Neural cell (in vitro differentiated cells): Measurements from ENCODE around the gene KDM4D. TPM values are rescaled to one million over a fixed set of nuclear protein-coding genes. Genes with fewer than 3 reads are reported as not detected.

Source experiments
- H2AFZ ChIP-seq: fragments of 200-600, 300-800 bp; sonication (generic), shearing (Covaris generic); 2 replicates; pipeline ENCODE4 v1.6.0; 2014; ENCODE audit warnings: low read depth, mild to moderate bottlenecking, antibody characterized with exemption, low read length, moderate library complexity
- H3F3A ChIP-seq: fragments of 200-600 bp; shearing (Covaris generic); 2 replicates; pipeline ENCODE4 v1.6.1; 2016; ENCODE audit warnings: mild to moderate bottlenecking, moderate library complexity, mixed read lengths, antibody characterized with exemption, low read length; ENCODE audit not compliant: insufficient read depth, poor library complexity, severe bottlenecking
- H3K27ac ChIP-seq: fragments of 200-600, 300-800 bp; sonication (generic), shearing (Covaris generic); 2 replicates; pipeline ENCODE4 v1.5.1; 2014; ENCODE audit warnings: mild to moderate bottlenecking, low read length, moderate library complexity
- H3K27me3 ChIP-seq: fragments of 300-800, 200-600 bp; sonication (generic), shearing (Covaris generic); 2 replicates; pipeline ENCODE4 v1.6.0; 2014; ENCODE audit warnings: mild to moderate bottlenecking, low read depth, low read length, moderate library complexity; ENCODE audit not compliant: insufficient read depth
- H3K36me3 ChIP-seq: fragments of 300-800, 200-600 bp; sonication (generic), shearing (Covaris generic); 2 replicates; pipeline ENCODE4 v1.5.1; 2014; ENCODE audit warnings: mild to moderate bottlenecking, antibody characterized with exemption, low read length, moderate library complexity; ENCODE audit not compliant: insufficient read depth
- H3K4me2 ChIP-seq: fragments of 300-800, 200-600 bp; sonication (generic), shearing (Covaris generic); 2 replicates; pipeline ENCODE4 v1.6.0; 2014; ENCODE audit warnings: mild to moderate bottlenecking, low read length
- H3K4me3 ChIP-seq: fragments of 300-800, 200-600 bp; sonication (generic), shearing (Covaris generic); 2 replicates; pipeline ENCODE4 v1.5.1; 2014; ENCODE audit warnings: mild to moderate bottlenecking, low read length, moderate library complexity
- H3K79me2 ChIP-seq: fragments of 200-600 bp; shearing (Covaris generic); replicated peaks from 2 replicates; pipeline ENCODE4 v1.6.0; 2014; ENCODE audit warnings: mild to moderate bottlenecking, low read length, moderate library complexity; ENCODE audit not compliant: insufficient read depth
- H3K9ac ChIP-seq: fragments of 300-800, 200-600 bp; sonication (generic), shearing (Covaris generic); 2 replicates; pipeline ENCODE4 v1.6.1; 2016; ENCODE audit warnings: mild to moderate bottlenecking, low read length, mixed read lengths
- H3K9me2 ChIP-seq: fragments of 200-600 bp; shearing (Covaris generic); 2 replicates; pipeline ENCODE4 v1.6.1; 2016; ENCODE audit warnings: mild to moderate bottlenecking, low read length, mixed read lengths; ENCODE audit not compliant: insufficient read depth
- H3K9me3 ChIP-seq: fragments of 200-600, 300-800 bp; sonication (generic), shearing (Covaris generic); 2 replicates; pipeline ENCODE4 v1.6.1; 2016; ENCODE audit warnings: mild to moderate bottlenecking, mixed run types, low read length, moderate library complexity, mixed read lengths
- H4K20me1 ChIP-seq: fragments of 200-600 bp; shearing (Covaris generic); 2 replicates; pipeline ENCODE4 v1.6.1; 2016; ENCODE audit warnings: mild to moderate bottlenecking, mixed run types; ENCODE audit not compliant: insufficient read depth
- EP300 ChIP-seq: fragments of 450-650 bp; conservative IDR thresholded peaks from 2 replicates; pipeline ENCODE4 v1.6.1; 2014; ENCODE audit warnings: antibody characterized with exemption, mild to moderate bottlenecking, moderate library complexity; ENCODE audit not compliant: poor library complexity, severe bottlenecking
- EZH2 ChIP-seq: fragments of 200-600, 300-800 bp; shearing (Covaris generic), sonication (generic); IDR thresholded peaks from 2 replicates; pipeline ENCODE4 v1.6.1; 2014; ENCODE audit warnings: antibody characterized with exemption, low read length, borderline replicate concordance, mild to moderate bottlenecking; ENCODE audit not compliant: insufficient read depth, poor library complexity, severe bottlenecking
- MXI1 ChIP-seq: fragments of 450-650 bp; conservative IDR thresholded peaks from 2 replicates; pipeline ENCODE4 v1.6.1; 2014; ENCODE audit warnings: antibody characterized with exemption, mild to moderate bottlenecking; ENCODE audit not compliant: poor library complexity, severe bottlenecking
- POLR2AphosphoS5 ChIP-seq: IDR thresholded peaks from 2 replicates; pipeline ENCODE4 v1.6.1; 2012
- RAD21 ChIP-seq: fragments of 450-650 bp; conservative IDR thresholded peaks from 2 replicates; pipeline ENCODE4 v1.6.1; 2014; ENCODE audit warnings: antibody characterized with exemption, mild to moderate bottlenecking, moderate library complexity
- SMC3 ChIP-seq: fragments of 450-650 bp; conservative IDR thresholded peaks from 2 replicates; pipeline ENCODE4 v1.6.1; 2014; ENCODE audit warnings: antibody characterized with exemption, mild to moderate bottlenecking, moderate library complexity; ENCODE audit not compliant: poor library complexity
- TAF1 ChIP-seq: IDR thresholded peaks from 2 replicates; pipeline ENCODE4 v1.6.1; 2012; ENCODE audit warnings: low read depth
- polyA plus RNA-seq: library from polyadenylated mRNA; depleted of rRNA; stranded (reverse); fragments of >200 nt; gene quantifications from 2 replicates; pipeline ENCODE4 v1.2.3, GENCODE V29; 2014
- TF ChIP-seq, protein P1 (sequence below): fragments of 450-650 bp; IDR thresholded peaks from 2 replicates; pipeline ENCODE4 v1.5.1; 2014; ENCODE audit warnings: antibody characterized with exemption, mild to moderate bottlenecking, moderate library complexity; ENCODE audit not compliant: poor library complexity, severe bottlenecking
- TF ChIP-seq, protein P2 (sequence below): IDR thresholded peaks from 2 replicates; pipeline ENCODE4 v1.6.1; 2012; ENCODE audit warnings: borderline replicate concordance

KDM4D gene
- polyA plus RNA-seq, 1 donor from 2014 or later: 1.3 TPM

DNA sequence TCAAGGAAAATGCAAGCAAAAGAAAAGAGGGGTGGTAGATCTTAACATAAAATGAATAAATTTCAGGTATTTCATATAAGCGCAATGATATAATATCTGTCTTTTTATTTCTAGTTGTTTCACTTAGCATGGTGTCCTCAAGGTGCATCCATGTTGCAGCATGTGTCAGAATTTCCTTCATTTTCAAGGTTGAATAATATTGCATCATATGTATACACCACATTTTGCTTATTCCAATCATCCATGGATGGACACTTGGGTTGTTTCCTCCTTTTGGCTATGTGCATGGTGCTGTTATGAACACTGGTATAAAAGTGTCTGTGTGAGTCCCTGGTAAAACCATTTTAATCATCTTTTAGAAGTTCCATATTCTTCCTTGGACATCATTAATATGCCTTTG, 68.7 kb downstream of the KDM4D start:
- Histone ChIP-seq H3K27ac (no peak overlapping the region), H2AFZ (no peak overlapping the region), H4K20me1 (no peaks in the 10 kb centered on the region), H3F3A (no peaks in the 10 kb centered on the region), H3K4me2 (no peak overlapping the region), H3K9me2 (no peaks in the 10 kb centered on the region), H3K9ac (no peak overlapping the region), H3K79me2 (no peaks in the 10 kb centered on the region), H3K9me3 (no peaks in the 10 kb centered on the region), H3K36me3 (no peaks in the 10 kb centered on the region), H3K27me3 (no peaks in the 10 kb centered on the region), H3K4me3 (no peak overlapping the region)
- TF ChIP-seq POLR2AphosphoS5: no peak
- TF ChIP-seq TAF1: no peak
- TF ChIP-seq MXI1: no peak
- TF ChIP-seq, protein P1, sequence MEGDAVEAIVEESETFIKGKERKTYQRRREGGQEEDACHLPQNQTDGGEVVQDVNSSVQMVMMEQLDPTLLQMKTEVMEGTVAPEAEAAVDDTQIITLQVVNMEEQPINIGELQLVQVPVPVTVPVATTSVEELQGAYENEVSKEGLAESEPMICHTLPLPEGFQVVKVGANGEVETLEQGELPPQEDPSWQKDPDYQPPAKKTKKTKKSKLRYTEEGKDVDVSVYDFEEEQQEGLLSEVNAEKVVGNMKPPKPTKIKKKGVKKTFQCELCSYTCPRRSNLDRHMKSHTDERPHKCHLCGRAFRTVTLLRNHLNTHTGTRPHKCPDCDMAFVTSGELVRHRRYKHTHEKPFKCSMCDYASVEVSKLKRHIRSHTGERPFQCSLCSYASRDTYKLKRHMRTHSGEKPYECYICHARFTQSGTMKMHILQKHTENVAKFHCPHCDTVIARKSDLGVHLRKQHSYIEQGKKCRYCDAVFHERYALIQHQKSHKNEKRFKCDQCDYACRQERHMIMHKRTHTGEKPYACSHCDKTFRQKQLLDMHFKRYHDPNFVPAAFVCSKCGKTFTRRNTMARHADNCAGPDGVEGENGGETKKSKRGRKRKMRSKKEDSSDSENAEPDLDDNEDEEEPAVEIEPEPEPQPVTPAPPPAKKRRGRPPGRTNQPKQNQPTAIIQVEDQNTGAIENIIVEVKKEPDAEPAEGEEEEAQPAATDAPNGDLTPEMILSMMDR: no peak
- TF ChIP-seq EZH2: no peak
- no peak for TF ChIP-seq SMC3
- TF ChIP-seq RAD21: no peak
- no peak for TF ChIP-seq EP300
- TF ChIP-seq, protein P2, sequence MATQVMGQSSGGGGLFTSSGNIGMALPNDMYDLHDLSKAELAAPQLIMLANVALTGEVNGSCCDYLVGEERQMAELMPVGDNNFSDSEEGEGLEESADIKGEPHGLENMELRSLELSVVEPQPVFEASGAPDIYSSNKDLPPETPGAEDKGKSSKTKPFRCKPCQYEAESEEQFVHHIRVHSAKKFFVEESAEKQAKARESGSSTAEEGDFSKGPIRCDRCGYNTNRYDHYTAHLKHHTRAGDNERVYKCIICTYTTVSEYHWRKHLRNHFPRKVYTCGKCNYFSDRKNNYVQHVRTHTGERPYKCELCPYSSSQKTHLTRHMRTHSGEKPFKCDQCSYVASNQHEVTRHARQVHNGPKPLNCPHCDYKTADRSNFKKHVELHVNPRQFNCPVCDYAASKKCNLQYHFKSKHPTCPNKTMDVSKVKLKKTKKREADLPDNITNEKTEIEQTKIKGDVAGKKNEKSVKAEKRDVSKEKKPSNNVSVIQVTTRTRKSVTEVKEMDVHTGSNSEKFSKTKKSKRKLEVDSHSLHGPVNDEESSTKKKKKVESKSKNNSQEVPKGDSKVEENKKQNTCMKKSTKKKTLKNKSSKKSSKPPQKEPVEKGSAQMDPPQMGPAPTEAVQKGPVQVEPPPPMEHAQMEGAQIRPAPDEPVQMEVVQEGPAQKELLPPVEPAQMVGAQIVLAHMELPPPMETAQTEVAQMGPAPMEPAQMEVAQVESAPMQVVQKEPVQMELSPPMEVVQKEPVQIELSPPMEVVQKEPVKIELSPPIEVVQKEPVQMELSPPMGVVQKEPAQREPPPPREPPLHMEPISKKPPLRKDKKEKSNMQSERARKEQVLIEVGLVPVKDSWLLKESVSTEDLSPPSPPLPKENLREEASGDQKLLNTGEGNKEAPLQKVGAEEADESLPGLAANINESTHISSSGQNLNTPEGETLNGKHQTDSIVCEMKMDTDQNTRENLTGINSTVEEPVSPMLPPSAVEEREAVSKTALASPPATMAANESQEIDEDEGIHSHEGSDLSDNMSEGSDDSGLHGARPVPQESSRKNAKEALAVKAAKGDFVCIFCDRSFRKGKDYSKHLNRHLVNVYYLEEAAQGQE: no peak

DNA sequence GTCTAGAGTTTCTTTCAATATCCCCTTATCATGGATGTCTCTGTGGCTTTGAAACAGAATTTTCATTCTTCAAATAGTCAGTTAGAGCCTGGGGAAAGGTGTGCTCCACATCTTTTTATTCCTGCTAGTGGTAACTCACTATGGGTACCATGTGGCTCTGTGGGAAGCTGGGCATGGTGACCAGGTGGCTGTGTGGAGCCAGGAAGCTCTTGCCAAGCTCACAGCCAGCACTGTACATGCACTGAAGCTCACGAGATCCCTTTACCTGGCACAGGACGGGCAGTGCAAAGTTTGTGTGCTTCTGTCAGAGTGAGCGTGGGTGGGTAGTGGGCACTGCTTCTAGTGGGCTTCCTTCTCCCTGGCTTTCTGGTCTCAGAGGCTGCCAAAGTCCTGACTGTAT, 69.4 kb downstream of the KDM4D start:
- no peak for TF ChIP-seq EP300
- no peak for TF ChIP-seq RAD21
- no peak for TF ChIP-seq SMC3
- TF ChIP-seq POLR2AphosphoS5: no peak
- TF ChIP-seq, protein P2: no peak
- TF ChIP-seq, protein P1: no peak
- no peak for TF ChIP-seq MXI1
- no peak for TF ChIP-seq TAF1
- no peak for TF ChIP-seq EZH2
- H2AFZ ChIP-seq: no peak overlapping the region

More for the DNA sequence above, 69.4 kb downstream of the KDM4D start:
- Histone ChIP-seq H3K9me3 (no peaks in the 10 kb centered on the region), H3F3A (no peaks in the 10 kb centered on the region), H3K9me2 (no peaks in the 10 kb centered on the region), H3K4me2 (no peak overlapping the region), H3K4me3 (no peak overlapping the region), H3K79me2 (no peaks in the 10 kb centered on the region), H4K20me1 (no peaks in the 10 kb centered on the region), H3K36me3 (no peaks in the 10 kb centered on the region), H3K27me3 (no peaks in the 10 kb centered on the region), H3K9ac (no peak overlapping the region), H3K27ac (no peak overlapping the region)
